NK-92 (cell line): Measurements from ENCODE around the gene TMC2.
A peak's percentile ranks its signal among the peaks of the same experiment; 100 is the strongest.
"Not testable (repeated sequence)": the region's sequence is repeated elsewhere in the genome, so short reads cannot be mapped to it uniquely, and the experiment has no call there.

Experiments used
- DNase-seq: peaks from one replicate; lab custom pipeline; 2025; ENCODE audit not compliant: unreplicated experiment; lab: John Stamatoyannopoulos, UW

The TMC2 gene

GRCh38 chr20:2657674-2658073, 121.3 kb downstream of the TMC2 start:
- no peak for DNase-seq

GRCh38 chr20:2658414-2659354, 122.3 kb downstream of the TMC2 start:
- no peak for DNase-seq

- no peak for DNase-seq
These were observed 123.2 kb downstream of the TMC2 start for GRCh38 chr20:2659547-2659946.

GRCh38 chr20:2663364-2663886, 127.1 kb downstream of the TMC2 start:
- no peak for DNase-seq

- peak; percentile 55 for DNase-seq
These were observed 127.7 kb downstream of the TMC2 start, which contains the start of gene IDH3B for GRCh38 chr20:2663887-2664719. Gene IDH3B (minus strand): TSS chr20:2664216. CDS start chr20:2664188, 28 bp downstream.

GRCh38 chr20:2671977-2672376, 135.6 kb downstream of the TMC2 start:
- no peak for DNase-seq

GRCh38 chr20:2672446-2672845, 136.1 kb downstream of the TMC2 start:
- DNase-seq: no peak

- no peak for DNase-seq
These were observed 137.1 kb downstream of the TMC2 start for GRCh38 chr20:2673453-2673852.

GRCh38 chr20:2680046-2680445, 143.7 kb downstream of the TMC2 start:
- DNase-seq: no peak

- not testable (repeated sequence) for DNase-seq
These were observed 145.7 kb downstream of the TMC2 start for GRCh38 chr20:2682040-2682439.

- DNase-seq: not testable (repeated sequence)
These were observed 148.4 kb downstream of the TMC2 start for GRCh38 chr20:2684817-2685216.

- DNase-seq: no peak
These were observed 151.1 kb downstream of the TMC2 start for GRCh38 chr20:2687514-2687913.

- DNase-seq: no peak
These were observed 151.7 kb downstream of the TMC2 start for GRCh38 chr20:2688041-2688591.

- DNase-seq: no peak
These were observed 153.8 kb downstream of the TMC2 start for GRCh38 chr20:2690213-2690612.

- DNase-seq: no peak
These were observed 154.3 kb downstream of the TMC2 start for GRCh38 chr20:2690718-2691117.

- no peak for DNase-seq
These were observed 154.8 kb downstream of the TMC2 start for GRCh38 chr20:2691127-2691526.
